Effector memory CD4-positive, alpha-beta T cell (primary cell): ENCODE data around the gene MSMP.

Source experiments
- DNase-seq, 3 donors: peaks; one replicate each; pipeline ENCODE4 v3.0.0-alpha.2; 2020
- H3K27ac ChIP-seq: 2 replicates; pipeline ENCODE4 v1.7.0; 2013; ENCODE audit warnings: mild to moderate bottlenecking, low read length, moderate library complexity; ENCODE audit not compliant: insufficient read depth, poor library complexity, severe bottlenecking
- H3K27me3 ChIP-seq: replicated peaks from 2 replicates; pipeline ENCODE4 v1.7.0; 2013; ENCODE audit warnings: mild to moderate bottlenecking, low read length; ENCODE audit not compliant: insufficient read depth, control insufficient read depth, poor library complexity, severe bottlenecking
- H3K36me3 ChIP-seq: 2 replicates; pipeline ENCODE4 v1.7.0; 2013; ENCODE audit warnings: mild to moderate bottlenecking, low read length, moderate library complexity; ENCODE audit not compliant: control insufficient read depth, insufficient read depth
- H3K4me1 ChIP-seq: 2 replicates; pipeline ENCODE4 v1.7.0; 2013; ENCODE audit warnings: low read length, mild to moderate bottlenecking; ENCODE audit not compliant: control insufficient read depth, insufficient read depth, poor library complexity, severe bottlenecking
- H3K4me3 ChIP-seq: 2 replicates; pipeline ENCODE4 v1.7.0; 2013; ENCODE audit warnings: low read length, low read depth, mild to moderate bottlenecking; ENCODE audit not compliant: insufficient read depth, poor library complexity, severe bottlenecking
- H3K9me3 ChIP-seq: 2 replicates; pipeline ENCODE4 v1.7.0; 2013; ENCODE audit warnings: mild to moderate bottlenecking, low read length, moderate library complexity; ENCODE audit not compliant: control insufficient read depth

Gene MSMP

GRCh38 chr9:35771534-35771933, 17.5 kb upstream of the MSMP start:
- H3K9me3 ChIP-seq, result no peaks in the 10 kb centered on the region
- no peaks in the 10 kb centered on the region for H3K4me1 ChIP-seq
- no peak for DNase-seq
- H3K4me3 ChIP-seq, result no peak overlapping the region
- no peaks in the 10 kb centered on the region for H3K27me3 ChIP-seq
- H3K36me3 ChIP-seq, result peaks cover 5% of the 10 kb centered on the region
- H3K27ac ChIP-seq, result no peak overlapping the region

GRCh38 chr9:35771075-35771433, 17.0 kb upstream of the MSMP start:
- Histone ChIP-seq H3K36me3 (peaks cover 2% of the 10 kb centered on the region), H3K4me3 (no peak overlapping the region), H3K4me1 (no peaks in the 10 kb centered on the region), H3K27me3 (no peaks in the 10 kb centered on the region), H3K9me3 (no peaks in the 10 kb centered on the region), H3K27ac (no peak overlapping the region)
- DNase-seq, result no peak

- H3K4me1 ChIP-seq, result no peaks in the 10 kb centered on the region
- H3K27ac ChIP-seq, result no peak overlapping the region
- no peak overlapping the region for H3K4me3 ChIP-seq
- DNase-seq, result no peak
- H3K36me3 ChIP-seq, result no peaks in the 10 kb centered on the region
- no peaks in the 10 kb centered on the region for H3K27me3 ChIP-seq
- no peaks in the 10 kb centered on the region for H3K9me3 ChIP-seq
Measured at GRCh38 chr9:35769763-35770162, 15.7 kb upstream of the MSMP start.

- H3K4me1 ChIP-seq, result no peaks in the 10 kb centered on the region
- no peaks in the 10 kb centered on the region for H3K9me3 ChIP-seq
- no peaks in the 10 kb centered on the region for H3K36me3 ChIP-seq
- no peak overlapping the region for H3K27ac ChIP-seq
- no peak for DNase-seq
- no peaks in the 10 kb centered on the region for H3K27me3 ChIP-seq
- H3K4me3 ChIP-seq, result no peak overlapping the region
Measured at GRCh38 chr9:35767458-35767857, 13.4 kb upstream of the MSMP start.

GRCh38 chr9:35766997-35767396, 12.9 kb upstream of the MSMP start:
- no peak overlapping the region for H3K27ac ChIP-seq
- DNase-seq, result no peak
- no peaks in the 10 kb centered on the region for H3K27me3 ChIP-seq
- H3K9me3 ChIP-seq, result no peaks in the 10 kb centered on the region
- H3K4me1 ChIP-seq, result no peaks in the 10 kb centered on the region
- no peak overlapping the region for H3K4me3 ChIP-seq
- H3K36me3 ChIP-seq, result no peaks in the 10 kb centered on the region

GRCh38 chr9:35763803-35764202, 9.7 kb upstream of the MSMP start:
- no peak overlapping the region for H3K4me3 ChIP-seq
- H3K9me3 ChIP-seq, result no peaks in the 10 kb centered on the region
- no peaks in the 10 kb centered on the region for H3K4me1 ChIP-seq
- H3K36me3 ChIP-seq, result no peaks in the 10 kb centered on the region
- H3K27me3 ChIP-seq, result no peaks in the 10 kb centered on the region
- no peak for DNase-seq
- no peak overlapping the region for H3K27ac ChIP-seq

- Histone ChIP-seq H3K9me3 (no peaks in the 10 kb centered on the region), H3K4me3 (no peak overlapping the region)
- DNase-seq, result no peak
Measured at GRCh38 chr9:35763181-35763580, 9.1 kb upstream of the MSMP start.

GRCh38 chr9:35760651-35761050, 6.6 kb upstream of the MSMP start:
- Histone ChIP-seq H3K36me3 (no peaks in the 10 kb centered on the region), H3K27ac (no peak overlapping the region), H3K4me3 (no peak overlapping the region), H3K9me3 (no peaks in the 10 kb centered on the region), H3K4me1 (peaks cover 6% of the 10 kb centered on the region), H3K27me3 (no peaks in the 10 kb centered on the region)
- DNase-seq, result no peak

More at GRCh38 chr9:35763181-35763580, 9.1 kb upstream of the MSMP start:
- Histone ChIP-seq H3K4me1 (no peaks in the 10 kb centered on the region), H3K36me3 (no peaks in the 10 kb centered on the region), H3K27ac (no peak overlapping the region), H3K27me3 (no peaks in the 10 kb centered on the region)

GRCh38 chr9:35759795-35760194, 5.7 kb upstream of the MSMP start:
- Histone ChIP-seq H3K4me1 (peaks cover 6% of the 10 kb centered on the region), H3K27me3 (no peaks in the 10 kb centered on the region), H3K27ac (no peak overlapping the region), H3K36me3 (no peaks in the 10 kb centered on the region), H3K4me3 (no peak overlapping the region), H3K9me3 (no peaks in the 10 kb centered on the region)
- DNase-seq, result no peak

- Histone ChIP-seq H3K4me1 (peaks cover 6% of the 10 kb centered on the region), H3K27ac (no peak overlapping the region), H3K9me3 (no peaks in the 10 kb centered on the region), H3K4me3 (no peak overlapping the region), H3K36me3 (peaks cover 1% of the 10 kb centered on the region), H3K27me3 (no peaks in the 10 kb centered on the region)
- no peak for DNase-seq
Measured at GRCh38 chr9:35758475-35759050, 4.5 kb upstream of the MSMP start.

GRCh38 chr9:35757892-35758275, 3.8 kb upstream of the MSMP start:
- H3K36me3 ChIP-seq, result peaks cover 8% of the 10 kb centered on the region
- peaks cover 6% of the 10 kb centered on the region for H3K4me1 ChIP-seq
- H3K4me3 ChIP-seq, result peak overlapping the region; percentile 81
- no peaks in the 10 kb centered on the region for H3K9me3 ChIP-seq
- no peaks in the 10 kb centered on the region for H3K27me3 ChIP-seq
- DNase-seq, result no peak
- H3K27ac ChIP-seq, result no peak overlapping the region
